Measurements from ENCODE around the gene GCN1. TPM values are rescaled to one million over a fixed set of nuclear protein-coding genes. Genes with fewer than 3 reads are reported as not detected.

Gene GCN1
- total and polyA plus RNA-seq, 10 of the 15 experiments (the other 5 are each of a cell fraction or from before 2014, with no cell fraction given): 10.8 to 150 (median 58.3) TPM

DNA sequence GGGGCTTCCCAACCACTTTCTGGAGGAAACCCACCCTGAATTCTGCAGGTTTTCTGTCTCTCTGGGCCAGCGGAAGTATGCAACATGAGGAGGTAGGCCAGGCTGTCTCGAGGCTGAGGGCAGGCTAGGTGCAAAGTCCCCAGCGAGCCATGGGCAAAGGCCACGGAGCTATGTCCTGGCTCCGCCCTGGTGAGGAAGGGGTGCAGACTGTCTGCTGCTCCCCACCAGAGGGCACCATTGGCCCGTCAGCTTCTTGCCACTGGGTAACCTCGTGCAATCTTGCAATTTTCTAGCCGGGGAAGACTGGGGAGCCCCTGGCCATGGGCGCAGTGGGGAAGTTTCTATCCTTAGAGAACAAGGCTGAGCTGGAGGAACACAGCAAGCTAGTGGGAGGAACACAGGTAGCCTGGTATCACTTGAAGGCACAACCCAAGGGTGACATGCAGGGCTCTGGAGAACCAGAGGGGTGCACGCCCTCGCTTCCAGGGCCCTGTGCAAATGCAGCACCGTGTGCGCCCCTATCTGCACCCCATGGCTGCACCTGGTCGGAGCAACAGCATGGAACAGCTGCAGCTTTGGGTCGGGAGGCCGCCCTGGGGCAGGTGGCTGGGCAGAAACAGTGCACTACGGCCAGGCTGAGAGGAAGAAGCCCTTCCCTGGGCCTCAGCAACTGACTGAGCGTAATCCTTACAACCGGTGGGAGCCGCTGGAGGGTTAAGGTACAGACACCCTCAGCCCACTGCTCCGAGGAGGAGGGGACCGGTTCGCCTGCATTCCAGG is 34.0 kb upstream of the GCN1 start:
- H3K9ac ChIP-seq (ENCODE audit: control insufficient read depth, insufficient read depth, low read length): no peak overlapping the region
- ChIA-PET POLR2A (interaction anchor here (0.8 to 3.4 kb wide), 10 partner anchors 10 to 74 kb away, joined by 3 to 17 read pairs (median 4); partner anchors contain the start of genes PXN, RNU4-1, RNU4-2 and SIRT4), RAD21 (ENCODE audit: unreplicated experiment) (interaction anchor here (0.6 to 7.5 kb wide), 30 partner anchors 9 to 353 kb away, joined by 3 to 170 read pairs (median 4); partner anchors contain the start of genes BICDL1, POP5, PXN and RAB35), SMC1A (ENCODE audit: uncharacterized antibody, unreplicated experiment) (interaction anchor here (0.7 to 8.5 kb wide), 23 partner anchors 9 to 210 kb away, joined by 3 to 152 read pairs (median 6); partner anchors contain the start of genes COX6A1, PXN, RNU4-1 and RNU4-2), CTCF (interaction anchor here (0.7 to 9.3 kb wide), 49 partner anchors 10 to 304 kb away, joined by 3 to 287 read pairs (median 5); partner anchors contain the start of genes PXN, RNU4-1, RNU4-2 and RPLP0)
- intact Hi-C loops (cut with micrococcal nuclease; ENCODE audit: unreplicated experiment): loop anchor here (1.0 kb wide), 2 partner anchors 37 to 63 kb away; partner anchors contain the start of genes PXN and RNU4-2
- no TSS peak for BruUV-seq (replicated peaks)
- H3K9me3 ChIP-seq (replicated peaks; ENCODE audit: control insufficient read depth, insufficient read depth, low read length): no peaks in the 10 kb centered on the region
- WGBS (ENCODE audit: insufficient coverage, insufficient replicate concordance, low lambda C conversion rate, missing lambda C conversion rate): 15% methylated on average over 23 of the region's 23 CpGs
- peaks cover 32% of the 10 kb centered on the region for H3K4me1 ChIP-seq (ENCODE audit: control insufficient read depth, insufficient read depth, low read length)
- no peaks in the 10 kb centered on the region for H3K27me3 ChIP-seq (replicated peaks in 1 of 2; ENCODE audit: control insufficient read depth in 2 of 2, insufficient read depth in 2 of 2, low read length in 1 of 2)
- in situ Hi-C loops (cut with MboI): loop anchor here (10.0 kb wide), 1 partner anchor 46 kb away; no protein-coding TSS in a partner anchor
- H2AFZ ChIP-seq (ENCODE audit: control insufficient read depth, low read depth, low read length): peak overlapping the region; percentile 65
- H3K79me2 ChIP-seq (ENCODE audit: control insufficient read depth, insufficient read depth, low read length): no peaks in the 10 kb centered on the region
- no peak overlapping the region for H3K4me3 ChIP-seq
- DNase-seq (ENCODE audit: low read depth, low spot score) (peak; percentile 49), ATAC-seq (peak; percentile 98), FAIRE-seq (peak; percentile 94)
- H3K4me2 ChIP-seq (ENCODE audit: control insufficient read depth, insufficient read depth): peak overlapping the region; percentile 59
- no peaks in the 10 kb centered on the region for H4K20me1 ChIP-seq (ENCODE audit: control insufficient read depth, insufficient read depth)
- H3K27ac ChIP-seq (ENCODE audit: control insufficient read depth, insufficient read depth): no peak overlapping the region
- no peaks in the 10 kb centered on the region for H3K36me3 ChIP-seq (ENCODE audit: control insufficient read depth in 2 of 2, insufficient read depth in 2 of 2, low read length in 1 of 2)
- TF ChIP-seq BHLHE40 (IDR thresholded peaks at IDR 0.05; ENCODE audit: borderline replicate concordance in 1 of 2, low read depth in 2 of 2, low read length in 1 of 2) (peak; percentile 36 to 49; a peak in 1 of 4 replicates), ZBTB40 (IDR thresholded peaks at IDR 0.05; ENCODE audit: borderline replicate concordance) (no peak), RB1 (IDR thresholded peaks at IDR 0.05; ENCODE audit: borderline replicate concordance) (peak; percentile 45; the same call in 1 of the 2 replicates), NR2F1 (conservative IDR thresholded peaks at IDR 0.05) (0 out of 2 replicates have a peak, but pooled peaks have one; percentile 38), POU2F2 (IDR thresholded peaks at IDR 0.05; ENCODE audit: borderline replicate concordance, low read depth, low read length) (0 out of 3 replicates have a peak, but pooled peaks have one; percentile 31), SMAD1 (IDR thresholded peaks at IDR 0.05; ENCODE audit: low read depth, partially characterized antibody) (no peak), TCF3 (IDR thresholded peaks at IDR 0.05; ENCODE audit: borderline replicate concordance, insufficient read depth, low read depth, low read length) (no peak), SKIL (IDR thresholded peaks at IDR 0.05; ENCODE audit: low read depth, poor library complexity, severe bottlenecking) (no peak), YBX1 (IDR thresholded peaks at IDR 0.05) (no peak), EP300 (IDR thresholded peaks at IDR 0.05; ENCODE audit: borderline replicate concordance in 1 of 2, control insufficient read depth in 1 of 2, low read depth in 2 of 2, low read length in 2 of 2) (no peak), ZNF207 (IDR thresholded peaks at IDR 0.05; ENCODE audit: borderline replicate concordance) (no peak), IKZF2 (IDR thresholded peaks at IDR 0.05) (no peak; a peak in 1 of 4 replicates)
- TF ChIP-seq, protein P1, sequence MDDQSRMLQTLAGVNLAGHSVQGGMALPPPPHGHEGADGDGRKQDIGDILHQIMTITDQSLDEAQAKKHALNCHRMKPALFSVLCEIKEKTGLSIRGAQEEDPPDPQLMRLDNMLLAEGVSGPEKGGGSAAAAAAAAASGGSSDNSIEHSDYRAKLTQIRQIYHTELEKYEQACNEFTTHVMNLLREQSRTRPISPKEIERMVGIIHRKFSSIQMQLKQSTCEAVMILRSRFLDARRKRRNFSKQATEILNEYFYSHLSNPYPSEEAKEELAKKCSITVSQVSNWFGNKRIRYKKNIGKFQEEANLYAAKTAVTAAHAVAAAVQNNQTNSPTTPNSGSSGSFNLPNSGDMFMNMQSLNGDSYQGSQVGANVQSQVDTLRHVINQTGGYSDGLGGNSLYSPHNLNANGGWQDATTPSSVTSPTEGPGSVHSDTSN (IDR thresholded peaks at IDR 0.05; ENCODE audit: insufficient replicate concordance, low read depth, low read length): no peak
